Ascending aorta (tissue), 2 donors: ENCODE data around the gene LRP8. TPM values are rescaled to one million over a fixed set of nuclear protein-coding genes. Genes with fewer than 3 reads are reported as not detected.

Source experiments
- DNase-seq, 2 donors: peaks; one replicate each; pipeline ENCODE4 v3.0.0-alpha.2; 2019; ENCODE audit warnings: low spot score in 2 of 2
- H3K27ac ChIP-seq, 2 donors: fragments of 200-600 bp; sonication (generic); one replicate each; pipeline ENCODE4 v1.5.1; 2016 to 2017; ENCODE audit warnings: mild to moderate bottlenecking in 1 of 2
- H3K27me3 ChIP-seq: fragments of 200-600 bp; sonication (generic); one replicate; pipeline ENCODE4 v1.5.1; 2017
- H3K36me3 ChIP-seq, 2 donors: fragments of 200-600 bp; sonication (generic); one replicate each; pipeline ENCODE4 v1.5.1; 2016
- H3K4me1 ChIP-seq, 2 donors: fragments of 200-600 bp; sonication (generic); one replicate each; pipeline ENCODE4 v1.5.1; 2016 to 2017; ENCODE audit warnings: mild to moderate bottlenecking in 1 of 2
- H3K4me3 ChIP-seq, 2 donors: fragments of 200-600 bp; sonication (generic); one replicate each; pipeline ENCODE4 v1.5.1; 2016 to 2017; ENCODE audit warnings: mild to moderate bottlenecking in 1 of 2
- H3K9me3 ChIP-seq, 2 donors: fragments of 200-600 bp; sonication (generic); one replicate each; pipeline ENCODE4 v1.5.1; 2016
- CTCF ChIP-seq, 3 experiments: fragments of 200-600 bp in 2 of 3; fragments of 450-650 bp in 1 of 3; sonication (generic) in 2 of 3; IDR thresholded peaks; one replicate each; pipeline ENCODE4 v1.5.1; 2016 to 2019; ENCODE audit warnings: antibody characterized with exemption in 3 of 3, mild to moderate bottlenecking in 1 of 3, moderate library complexity in 1 of 3
- intact Hi-C: fragments of 100-400 bp; cut with DNase I; formaldehyde crosslinking; loops from one replicate; pipeline ENCODE4 v1.15.1; 2023
- total RNA-seq: library from RNA; depleted of rRNA; stranded (reverse); fragments of >200 nt; gene quantifications from one replicate; pipeline ENCODE4 v1.1.0, GENCODE V29; 2016

LRP8 gene
- total RNA-seq, 1 donor from 2014 or later: 10.0 TPM

DNA sequence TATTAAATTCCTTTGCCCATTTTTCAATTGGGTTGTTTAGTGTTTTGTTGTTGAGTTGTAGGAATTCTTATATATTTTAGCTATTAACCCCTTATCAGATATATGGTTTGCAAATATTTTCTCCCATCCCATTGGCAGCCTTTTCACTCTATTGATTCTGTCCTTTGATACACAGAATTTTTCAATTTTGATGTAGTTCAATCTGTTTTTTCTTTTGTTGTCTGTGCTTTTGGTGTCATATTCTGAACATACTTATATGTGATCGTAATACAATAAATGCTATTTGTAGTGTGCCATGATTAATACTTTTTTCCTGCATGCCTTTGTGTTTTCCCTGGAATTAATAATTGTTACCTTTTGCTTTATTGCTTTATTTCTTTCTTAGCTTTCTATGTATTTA lies 7.8 kb upstream of the LRP8 start:
- H3K9me3 ChIP-seq: no peaks in the 10 kb centered on the region
- intact Hi-C loops: no loop called here
- H3K36me3 ChIP-seq: no peaks in the 10 kb centered on the region
- no peak for DNase-seq
- no peak overlapping the region for H3K4me3 ChIP-seq
- H3K27ac ChIP-seq: no peak overlapping the region
- H3K4me1 ChIP-seq: no peaks in the 10 kb centered on the region
- no peaks in the 10 kb centered on the region for H3K27me3 ChIP-seq
- no peak for TF ChIP-seq CTCF (IDR thresholded peaks at IDR 0.05)

DNA sequence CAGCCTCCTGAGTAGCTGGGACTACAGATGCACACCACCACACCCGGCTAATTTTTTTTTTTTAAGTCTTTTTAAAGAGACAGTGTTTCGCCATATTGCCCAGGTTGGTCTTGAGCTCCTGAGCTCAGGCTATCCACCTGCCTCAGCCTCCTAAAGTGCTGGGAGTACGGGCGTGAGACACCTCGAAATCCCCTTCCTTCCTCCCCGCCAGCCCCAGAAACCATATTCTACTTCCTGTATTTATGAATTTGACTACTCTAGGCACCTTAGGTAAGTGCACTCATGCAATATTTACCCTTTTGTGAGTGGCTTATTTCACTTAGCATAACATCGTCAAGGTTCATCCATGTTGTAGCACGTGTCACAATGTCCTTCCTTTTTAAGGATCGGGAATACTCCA lies 6.9 kb upstream of the LRP8 start:
- Histone ChIP-seq H3K4me3 (no peak overlapping the region), H3K36me3 (no peaks in the 10 kb centered on the region), H3K4me1 (no peaks in the 10 kb centered on the region), H3K27me3 (no peaks in the 10 kb centered on the region), H3K9me3 (no peaks in the 10 kb centered on the region), H3K27ac (no peak overlapping the region)
- peak in 1 of 2 donors; percentile 7 for DNase-seq
- intact Hi-C loops: no loop called here
- TF ChIP-seq CTCF (IDR thresholded peaks at IDR 0.05): no peak

- intact Hi-C loops: no loop called here
- Histone ChIP-seq H3K4me3 (no peak overlapping the region), H3K27me3 (no peaks in the 10 kb centered on the region), H3K9me3 (no peaks in the 10 kb centered on the region), H3K27ac (no peak overlapping the region), H3K4me1 (no peaks in the 10 kb centered on the region), H3K36me3 (no peaks in the 10 kb centered on the region)
- peak in 1 of 2 donors; percentile 27 for DNase-seq
- no peak for TF ChIP-seq CTCF (IDR thresholded peaks at IDR 0.05)
Observed at GRCh38 chr1:53334312-53334711, 6.4 kb upstream of the LRP8 start.

DNA sequence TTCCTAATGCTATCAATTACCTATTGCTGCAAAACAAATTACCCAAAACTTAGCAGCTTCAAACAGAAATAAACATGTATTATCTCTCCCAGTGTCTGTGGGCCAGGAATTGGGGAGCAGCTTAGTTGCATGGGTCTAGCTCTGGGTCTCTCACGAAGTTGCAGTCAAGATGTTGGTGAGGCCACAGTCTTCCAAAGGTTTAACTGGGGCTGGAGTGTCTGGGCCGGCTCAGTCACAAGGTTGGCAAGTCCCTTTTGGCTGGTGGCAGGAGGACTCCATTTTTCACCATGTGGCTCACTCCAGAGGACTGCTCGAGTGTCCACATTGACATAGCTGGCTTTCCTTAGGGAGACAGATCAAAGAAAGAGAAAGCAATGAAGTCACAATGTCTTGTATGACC lies 5.0 kb upstream of the LRP8 start:
- Histone ChIP-seq H3K36me3 (no peaks in the 10 kb centered on the region), H3K4me3 (no peak overlapping the region), H3K9me3 (no peaks in the 10 kb centered on the region), H3K27me3 (no peaks in the 10 kb centered on the region), H3K4me1 (no peaks in the 10 kb centered on the region), H3K27ac (no peak overlapping the region)
- peak in 1 of 2 donors; percentile 35 for DNase-seq
- no peak for TF ChIP-seq CTCF (IDR thresholded peaks at IDR 0.05)
- intact Hi-C loops: no loop called here

GRCh38 chr1:53332186-53332564 lies 4.3 kb upstream of the LRP8 start:
- peak in 1 of 2 donors; percentile 42 for DNase-seq
- no peak for TF ChIP-seq CTCF (IDR thresholded peaks at IDR 0.05)
- Histone ChIP-seq H3K27ac (no peak overlapping the region), H3K4me1 (no peaks in the 10 kb centered on the region), H3K27me3 (no peaks in the 10 kb centered on the region), H3K36me3 (no peaks in the 10 kb centered on the region), H3K4me3 (no peak overlapping the region), H3K9me3 (no peaks in the 10 kb centered on the region)
- intact Hi-C loops: no loop called here
